Raji (cell line): ENCODE measurements around the gene LIMA1.

Source experiments
- POLR2A ChIP-seq: IDR thresholded peaks from 2 replicates; pipeline ENCODE4 v1.6.1; 2011; ENCODE audit warnings: low read depth, low read length, control low read depth; ENCODE audit not compliant: insufficient read depth

The LIMA1 gene

GRCh38 chr12:50287271-50287670 is 4.0 kb upstream of the LIMA1 start:
- no peak for TF ChIP-seq POLR2A

- no peak for TF ChIP-seq POLR2A
Measured at GRCh38 chr12:50285253-50285652, 1.9 kb upstream of the LIMA1 start.

- no peak for TF ChIP-seq POLR2A
Measured at GRCh38 chr12:50282721-50283228, 545 bp downstream of the LIMA1 start.

- no peak for TF ChIP-seq POLR2A
Measured at GRCh38 chr12:50279501-50279900, 3.8 kb downstream of the LIMA1 start.

- no peak for TF ChIP-seq POLR2A
Measured at GRCh38 chr12:50276912-50277671, 6.2 kb downstream of the LIMA1 start.

GRCh38 chr12:50276068-50276467 is 7.3 kb downstream of the LIMA1 start:
- no peak for TF ChIP-seq POLR2A

GRCh38 chr12:50275556-50275955 is 7.8 kb downstream of the LIMA1 start:
- no peak for TF ChIP-seq POLR2A

- TF ChIP-seq POLR2A: no peak
Measured at GRCh38 chr12:50271724-50272247, 11.5 kb downstream of the LIMA1 start.

GRCh38 chr12:50268482-50268881 is 14.8 kb downstream of the LIMA1 start:
- TF ChIP-seq POLR2A: no peak

- TF ChIP-seq POLR2A: no peak
Measured at GRCh38 chr12:50265770-50266524, 17.4 kb downstream of the LIMA1 start.

- TF ChIP-seq POLR2A: no peak
Measured at GRCh38 chr12:50263832-50264231, 19.5 kb downstream of the LIMA1 start.

GRCh38 chr12:50261654-50262053 is 21.7 kb downstream of the LIMA1 start:
- TF ChIP-seq POLR2A: no peak

GRCh38 chr12:50258167-50258551 is 25.2 kb downstream of the LIMA1 start:
- no peak for TF ChIP-seq POLR2A

GRCh38 chr12:50257236-50258166 is 25.8 kb downstream of the LIMA1 start:
- TF ChIP-seq POLR2A: no peak

GRCh38 chr12:50256761-50257160 is 26.6 kb downstream of the LIMA1 start:
- no peak for TF ChIP-seq POLR2A
